ENCODE results near the gene PSME4. TPM values are rescaled to one million over a fixed set of nuclear protein-coding genes. Genes with fewer than 3 reads are reported as not detected.
"Not testable (repeated sequence)": the region's sequence is repeated elsewhere in the genome, so short reads cannot be mapped to it uniquely, and the experiment has no call there.

The PSME4 gene
- polyA plus RNA-seq, 1 experiment: 52.0 TPM

DNA sequence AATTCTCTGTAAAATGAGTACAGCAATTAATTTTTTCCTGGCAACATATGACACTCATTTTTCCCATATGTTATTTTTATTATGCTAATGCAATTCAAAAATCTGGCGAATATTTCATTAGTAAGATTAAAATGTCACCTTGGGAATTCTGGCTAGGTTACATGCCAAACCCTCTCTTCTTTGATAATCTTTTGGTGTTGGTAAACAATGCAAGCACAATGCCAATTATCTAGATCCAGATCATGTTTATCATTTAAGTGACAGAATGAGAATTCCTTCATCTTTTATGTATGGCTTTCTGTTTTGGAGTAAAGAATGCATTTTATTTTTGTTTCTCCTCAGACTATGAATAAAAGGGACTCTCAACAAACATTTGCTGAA, 144.8 kb downstream of the PSME4 start:
- Histone ChIP-seq H3K27ac (ENCODE audit: low read depth, low read length) (no peak overlapping the region), H3K9me3 (ENCODE audit: control insufficient read depth, insufficient read depth, low read length) (no peaks in the 10 kb centered on the region), H3K4me3 (ENCODE audit: low read depth, low read length) (no peak overlapping the region), H3K27me3 (ENCODE audit: control insufficient read depth, insufficient read depth, low read length) (no peaks in the 10 kb centered on the region)
- no peak for DNase-seq (ENCODE audit: low read depth, low spot score)
- TF ChIP-seq, protein P1, sequence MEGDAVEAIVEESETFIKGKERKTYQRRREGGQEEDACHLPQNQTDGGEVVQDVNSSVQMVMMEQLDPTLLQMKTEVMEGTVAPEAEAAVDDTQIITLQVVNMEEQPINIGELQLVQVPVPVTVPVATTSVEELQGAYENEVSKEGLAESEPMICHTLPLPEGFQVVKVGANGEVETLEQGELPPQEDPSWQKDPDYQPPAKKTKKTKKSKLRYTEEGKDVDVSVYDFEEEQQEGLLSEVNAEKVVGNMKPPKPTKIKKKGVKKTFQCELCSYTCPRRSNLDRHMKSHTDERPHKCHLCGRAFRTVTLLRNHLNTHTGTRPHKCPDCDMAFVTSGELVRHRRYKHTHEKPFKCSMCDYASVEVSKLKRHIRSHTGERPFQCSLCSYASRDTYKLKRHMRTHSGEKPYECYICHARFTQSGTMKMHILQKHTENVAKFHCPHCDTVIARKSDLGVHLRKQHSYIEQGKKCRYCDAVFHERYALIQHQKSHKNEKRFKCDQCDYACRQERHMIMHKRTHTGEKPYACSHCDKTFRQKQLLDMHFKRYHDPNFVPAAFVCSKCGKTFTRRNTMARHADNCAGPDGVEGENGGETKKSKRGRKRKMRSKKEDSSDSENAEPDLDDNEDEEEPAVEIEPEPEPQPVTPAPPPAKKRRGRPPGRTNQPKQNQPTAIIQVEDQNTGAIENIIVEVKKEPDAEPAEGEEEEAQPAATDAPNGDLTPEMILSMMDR (IDR thresholded peaks at IDR 0.05; ENCODE audit: low read depth, low read length): no peak
- ChIA-PET POLR2A (no interaction called here), CTCF (no interaction called here)

DNA sequence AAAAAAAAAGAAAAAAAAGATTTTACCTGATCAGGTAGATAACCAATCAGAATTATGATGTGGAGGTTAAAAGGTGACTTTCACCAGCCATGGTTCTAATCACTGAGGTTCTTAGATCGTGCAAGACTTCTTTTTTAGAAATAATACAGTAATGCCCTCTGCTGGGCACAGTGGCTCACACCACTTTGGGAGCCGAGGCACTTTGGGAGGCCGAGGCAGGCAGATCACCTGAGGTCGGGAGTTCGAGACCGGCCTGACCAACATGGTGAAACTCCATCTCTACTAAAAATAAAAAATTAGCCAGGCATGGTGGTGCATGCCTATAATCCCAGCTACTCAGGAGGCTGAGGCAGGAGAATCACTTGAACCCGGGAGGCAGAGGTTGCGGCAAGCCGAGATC, 147.2 kb downstream of the PSME4 start:
- H3K27me3 ChIP-seq (ENCODE audit: control insufficient read depth, insufficient read depth, low read length); CTCF ChIA-PET; DNase-seq (ENCODE audit: low read depth, low spot score); H3K27ac ChIP-seq (ENCODE audit: low read depth, low read length); H3K9me3 ChIP-seq (ENCODE audit: control insufficient read depth, insufficient read depth, low read length); H3K4me3 ChIP-seq (ENCODE audit: low read depth, low read length); POLR2A ChIA-PET: not testable (repeated sequence)

DNA sequence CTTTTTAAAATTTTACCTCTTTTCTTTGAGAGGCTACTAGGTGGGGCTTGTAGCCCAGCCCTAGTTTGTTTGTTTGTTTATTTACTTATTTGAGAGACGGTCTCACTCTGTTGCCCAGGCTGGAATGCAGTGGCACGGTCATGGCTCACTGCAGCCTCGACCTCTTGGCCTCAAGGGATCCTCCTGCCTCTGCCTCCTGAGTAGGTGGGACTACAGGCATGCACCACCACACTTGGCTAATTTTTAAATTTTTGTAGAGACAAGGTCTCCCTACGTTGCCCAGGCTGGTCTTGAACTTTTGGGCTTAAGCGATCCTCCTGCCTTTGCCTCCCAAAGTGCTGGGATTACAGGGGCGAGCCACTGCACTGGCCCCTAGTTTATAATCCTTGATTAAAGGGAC, 149.0 kb downstream of the PSME4 start:
- no peak for DNase-seq (ENCODE audit: low read depth, low spot score)
- H3K9me3 ChIP-seq (ENCODE audit: control insufficient read depth, insufficient read depth, low read length): no peaks in the 10 kb centered on the region
- ChIA-PET POLR2A (no interaction called here), CTCF (no interaction called here)
- H3K27ac ChIP-seq (ENCODE audit: low read depth, low read length): no peak overlapping the region
- H3K27me3 ChIP-seq (ENCODE audit: control insufficient read depth, insufficient read depth, low read length): no peaks in the 10 kb centered on the region
- no peak overlapping the region for H3K4me3 ChIP-seq (ENCODE audit: low read depth, low read length)
- TF ChIP-seq, protein P1 (IDR thresholded peaks at IDR 0.05; ENCODE audit: low read depth, low read length): no peak

DNA sequence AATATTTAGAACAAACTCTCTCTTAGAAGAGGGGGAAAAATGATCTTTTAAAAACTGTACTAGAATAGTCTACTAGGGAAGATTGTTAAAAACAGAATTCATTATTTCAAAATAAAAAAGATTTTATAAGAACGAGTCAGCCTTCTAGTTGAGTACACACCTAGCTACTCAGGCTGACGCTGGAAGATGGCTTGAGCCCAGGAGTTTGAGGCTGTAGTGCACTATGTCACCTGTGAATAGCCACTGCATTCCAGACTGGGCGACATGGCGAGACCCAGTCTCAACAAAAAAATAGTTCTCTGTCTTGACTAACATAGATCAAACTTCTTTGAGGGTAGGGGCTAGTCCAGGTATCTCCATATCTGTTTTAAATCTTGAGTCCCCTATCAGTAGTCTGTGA, 150.1 kb downstream of the PSME4 start:
- no peaks in the 10 kb centered on the region for H3K27me3 ChIP-seq (ENCODE audit: control insufficient read depth, insufficient read depth, low read length)
- no peak overlapping the region for H3K4me3 ChIP-seq (ENCODE audit: low read depth, low read length)
- H3K27ac ChIP-seq (ENCODE audit: low read depth, low read length): no peak overlapping the region
- POLR2A ChIA-PET: no interaction called here
- no peak for DNase-seq (ENCODE audit: low read depth, low spot score)
- CTCF ChIA-PET: no interaction called here
- TF ChIP-seq, protein P1 (IDR thresholded peaks at IDR 0.05; ENCODE audit: low read depth, low read length): no peak
- no peaks in the 10 kb centered on the region for H3K9me3 ChIP-seq (ENCODE audit: control insufficient read depth, insufficient read depth, low read length)

DNA sequence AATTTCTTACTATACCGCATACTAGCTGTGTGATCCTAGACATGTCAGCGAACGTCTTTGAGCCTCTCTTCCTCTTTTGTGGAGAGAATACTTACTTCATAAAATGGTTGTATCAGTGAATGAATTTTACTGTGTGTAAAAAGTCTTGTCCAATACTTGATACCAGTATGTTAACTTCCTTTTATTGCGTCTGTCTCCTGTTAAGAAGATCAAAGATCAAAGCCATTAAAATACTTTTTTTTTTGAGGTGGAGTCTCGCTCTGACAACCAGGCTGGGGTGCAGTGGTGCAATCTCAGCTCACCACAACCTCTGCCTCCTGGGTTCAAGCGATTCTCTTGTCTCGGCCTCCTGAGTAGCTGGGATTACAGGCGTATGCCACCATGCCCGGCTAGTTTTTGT, 150.7 kb downstream of the PSME4 start:
- H3K4me3 ChIP-seq (ENCODE audit: low read depth, low read length): no peak overlapping the region
- TF ChIP-seq, protein P1 (IDR thresholded peaks at IDR 0.05; ENCODE audit: low read depth, low read length): no peak
- ChIA-PET POLR2A (no interaction called here), CTCF (no interaction called here)
- H3K27ac ChIP-seq (ENCODE audit: low read depth, low read length): no peak overlapping the region
- no peak for DNase-seq (ENCODE audit: low read depth, low spot score)
- H3K9me3 ChIP-seq (ENCODE audit: control insufficient read depth, insufficient read depth, low read length): no peaks in the 10 kb centered on the region
- H3K27me3 ChIP-seq (ENCODE audit: control insufficient read depth, insufficient read depth, low read length): no peaks in the 10 kb centered on the region

DNA sequence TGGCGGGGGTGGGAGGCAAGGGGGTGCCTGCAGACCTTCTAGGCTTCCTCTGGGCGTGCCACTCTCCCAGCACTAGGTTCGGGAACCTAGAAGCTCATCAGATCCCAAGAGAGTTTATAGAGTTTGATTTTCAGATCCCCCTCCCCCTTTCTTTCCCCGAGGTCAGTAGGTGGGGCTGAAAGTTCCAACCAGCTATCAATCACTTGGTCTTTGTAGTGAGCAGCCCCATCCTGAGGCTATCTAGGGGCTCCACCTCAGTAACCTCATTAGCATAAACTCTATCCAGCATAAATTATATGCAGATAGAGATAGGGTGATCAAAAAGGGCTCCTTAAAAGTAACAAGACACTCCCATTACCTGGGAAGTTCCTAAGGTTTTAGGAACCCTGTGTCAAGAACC, 151.2 kb downstream of the PSME4 start:
- CTCF ChIA-PET: no interaction called here
- H3K9me3 ChIP-seq (ENCODE audit: control insufficient read depth, insufficient read depth, low read length): no peaks in the 10 kb centered on the region

More for the DNA sequence above, 151.2 kb downstream of the PSME4 start:
- TF ChIP-seq, protein P1 (IDR thresholded peaks at IDR 0.05; ENCODE audit: low read depth, low read length): no peak
- no peak overlapping the region for H3K4me3 ChIP-seq (ENCODE audit: low read depth, low read length)
- H3K27me3 ChIP-seq (ENCODE audit: control insufficient read depth, insufficient read depth, low read length): no peaks in the 10 kb centered on the region
- no peak for DNase-seq (ENCODE audit: low read depth, low spot score)
- H3K27ac ChIP-seq (ENCODE audit: low read depth, low read length): no peak overlapping the region
- POLR2A ChIA-PET: no interaction called here
